IMR-90 (cell line): Measurements from ENCODE around the gene HNRNPA3. TPM values are rescaled to one million over a fixed set of nuclear protein-coding genes. Genes with fewer than 3 reads are reported as not detected.
A peak's percentile ranks its signal among the peaks of the same experiment; 100 is the strongest.

ENCODE experiments used
- ATAC-seq: fragments of 200-7000 bp; cut with Tn5 transposase; 2 replicates; pipeline ENCODE4 v1.9.1; 2020; ENCODE audit warnings: low read depth, mild to moderate bottlenecking, moderate library complexity
- BruUV-seq: library from RNA; stranded (reverse); fragments of 400-500 nt; replicated peaks from 2 replicates; lab custom pipeline; 2021; lab: Mats Ljungman, UMichigan
- CTCF ChIA-PET: fragments of 300-600 bp; formaldehyde crosslinking; extraction: SDS; loops from one replicate; lab custom pipeline; 2021; ENCODE audit warnings: antibody characterized with exemption; lab: Yijun Ruan, JAX
- POLR2A ChIA-PET: fragments of 300-600 bp; sonication (Branson Sonifier 250); formaldehyde crosslinking; loops from one replicate; lab custom pipeline; 2022; ENCODE audit warnings: antibody characterized with exemption; ENCODE audit not compliant: unreplicated experiment; lab: Charles Lee
- DNase-seq: peaks from one replicate; pipeline ENCODE4 v3.0.0; 2013
- H2AFZ ChIP-seq: replicated peaks from 2 replicates; pipeline ENCODE3; 2013; ENCODE audit warnings: low read length, mild to moderate bottlenecking; ENCODE audit not compliant: poor library complexity
- H2AK5ac ChIP-seq: 2 replicates; pipeline ENCODE4 v1.6.1; 2013; ENCODE audit warnings: low read depth, low read length, inconsistent platforms
- H2AK9ac ChIP-seq: replicated peaks from 2 replicates; pipeline ENCODE3; 2013; ENCODE audit warnings: mild to moderate bottlenecking, low read depth, low read length, moderate library complexity; ENCODE audit not compliant: poor library complexity
- H2BK120ac ChIP-seq: 2 replicates; pipeline ENCODE4 v1.6.1; 2013; ENCODE audit warnings: low read depth, low read length, inconsistent platforms
- H2BK15ac ChIP-seq: 3 replicates; pipeline ENCODE4 v1.6.1; 2013; ENCODE audit warnings: low read depth, low read length, inconsistent platforms
- H2BK20ac ChIP-seq: 2 replicates; pipeline ENCODE4 v1.6.1; 2013; ENCODE audit warnings: low read depth, mild to moderate bottlenecking, inconsistent platforms, low read length, moderate library complexity
- H2BK5ac ChIP-seq: 2 replicates; pipeline ENCODE4 v1.6.1; 2013; ENCODE audit warnings: mild to moderate bottlenecking, low read depth, low read length, inconsistent platforms; ENCODE audit not compliant: poor library complexity, severe bottlenecking
- H3K14ac ChIP-seq: replicated peaks from 2 replicates; pipeline ENCODE4 v1.6.1; 2013; ENCODE audit warnings: low read depth, low read length, inconsistent platforms
- H3K18ac ChIP-seq: 2 replicates; pipeline ENCODE4 v1.6.1; 2013; ENCODE audit warnings: low read depth, low read length, control low read depth
- H3K23ac ChIP-seq: 2 replicates; pipeline ENCODE4 v1.6.1; 2013; ENCODE audit warnings: low read depth, low read length, inconsistent platforms
- H3K27ac ChIP-seq: 2 replicates; pipeline ENCODE4 v1.5.1; 2013; ENCODE audit warnings: mild to moderate bottlenecking, control low read depth, low read length; ENCODE audit not compliant: insufficient read depth
- H3K27me3 ChIP-seq: 2 replicates; pipeline ENCODE4 v1.6.1; 2013; ENCODE audit warnings: low read length; ENCODE audit not compliant: control insufficient read depth, insufficient read depth
- H3K36me3 ChIP-seq: 2 replicates; pipeline ENCODE4 v1.6.1; 2013; ENCODE audit warnings: low read length, mixed read lengths; ENCODE audit not compliant: control insufficient read depth, insufficient read depth
- H3K4ac ChIP-seq: 2 replicates; pipeline ENCODE4 v1.6.1; 2013; ENCODE audit warnings: low read depth, low read length, inconsistent platforms
- H3K4me1 ChIP-seq: 2 replicates; pipeline ENCODE4 v1.6.1; 2013; ENCODE audit warnings: low read length, mixed read lengths; ENCODE audit not compliant: control insufficient read depth, insufficient read depth
- H3K4me2 ChIP-seq: 2 replicates; pipeline ENCODE4 v1.6.1; 2013; ENCODE audit warnings: low read depth, mild to moderate bottlenecking, control low read depth, low read length, moderate library complexity
- H3K4me3 ChIP-seq: 2 replicates; pipeline ENCODE4 v1.5.1; 2013; ENCODE audit warnings: low read depth, mild to moderate bottlenecking, control low read depth, low read length, moderate library complexity; ENCODE audit not compliant: insufficient read depth
- H3K56ac ChIP-seq: 2 replicates; pipeline ENCODE4 v1.6.1; 2013; ENCODE audit warnings: low read length, inconsistent platforms; ENCODE audit not compliant: insufficient read depth; ENCODE audit errors: extremely low read depth
- H3K79me1 ChIP-seq, 2 experiments: 2 replicates each; pipeline ENCODE4 v1.6.1; 2013; ENCODE audit warnings: low read length in 2 of 2, inconsistent platforms in 1 of 2, low read depth in 1 of 2
- H3K9ac ChIP-seq: 2 replicates; pipeline ENCODE4 v1.6.1; 2013; ENCODE audit warnings: low read depth, low read length, control low read depth
- H3K9me1 ChIP-seq: 2 replicates; pipeline ENCODE4 v1.6.1; 2013; ENCODE audit warnings: low read length, inconsistent platforms; ENCODE audit not compliant: insufficient read depth
- H3K9me3 ChIP-seq: 2 replicates; pipeline ENCODE4 v1.6.1; 2013; ENCODE audit warnings: low read length; ENCODE audit not compliant: control insufficient read depth, insufficient read depth
- H4K20me1 ChIP-seq: 2 replicates; pipeline ENCODE4 v1.6.1; 2013; ENCODE audit warnings: low read length, inconsistent platforms; ENCODE audit not compliant: insufficient read depth
- H4K5ac ChIP-seq: 2 replicates; pipeline ENCODE4 v1.6.1; 2013; ENCODE audit warnings: mild to moderate bottlenecking, low read depth, low read length, control low read depth
- H4K8ac ChIP-seq, 2 experiments: 2 replicates each; pipeline ENCODE4 v1.6.1; 2013; ENCODE audit warnings: low read depth in 2 of 2, low read length in 2 of 2, control low read depth in 1 of 2, inconsistent platforms in 1 of 2
- H4K91ac ChIP-seq: 2 replicates; pipeline ENCODE4 v1.6.1; 2013; ENCODE audit warnings: low read depth, low read length, inconsistent platforms; ENCODE audit not compliant: insufficient read depth
- CEBPB ChIP-seq: IDR thresholded peaks from 2 replicates; pipeline ENCODE4 v1.6.1; 2012; ENCODE audit warnings: low read depth, low read length, improper control_type of control experiment
- MXI1 ChIP-seq: IDR thresholded peaks from 2 replicates; pipeline ENCODE4 v1.6.1; 2012; ENCODE audit warnings: low read depth, mild to moderate bottlenecking, low read length, moderate library complexity, borderline replicate concordance
- RCOR1 ChIP-seq: IDR thresholded peaks from 2 replicates; pipeline ENCODE4 v1.6.1; 2012; ENCODE audit warnings: mild to moderate bottlenecking, low read length, improper control_type of control experiment; ENCODE audit not compliant: insufficient replicate concordance
- WGBS, 2 experiments: methylation state at CpG; one replicate each; pipeline versions ENCODE4 v1.1.5 to v1.1.7; 2013; ENCODE audit warnings: missing lambda C conversion rate in 2 of 2; ENCODE audit not compliant: insufficient read length in 1 of 2; ENCODE audit errors: extremely low coverage in 2 of 2; 5-methylcytosine and 5-hydroxymethylcytosine counted together
- dilution Hi-C: fragments of 300-500 bp; cut with HindIII; formaldehyde crosslinking; loops from one replicate; pipeline ENCODE4 v1.14.3; 2018; ENCODE audit warnings: low sequenced_read_pairs; ENCODE audit not compliant: unreplicated experiment
- in situ Hi-C: fragments of 300-500 bp; cut with MboI; formaldehyde crosslinking; loops from 3 replicates; pipeline ENCODE4 v1.14.3; 2019; ENCODE audit warnings: low sequenced_read_pairs, inconsistent platforms, mixed read lengths
- intact Hi-C: fragments of 100-400 bp; cut with micrococcal nuclease; formaldehyde crosslinking; loops from 2 replicates; pipeline ENCODE4 v1.10.0; 2022
- polyA plus RNA-seq, 3 experiments: library from polyadenylated mRNA; depleted of rRNA; stranded (reverse); fragments of >200 nt; gene quantifications; 2 replicates each; pipeline ENCODE4 v1.2.3, GENCODE V29; 2012; ENCODE audit warnings: low replicate concordance in 1 of 3
- total RNA-seq: library from RNA; depleted of rRNA; stranded (reverse); fragments of >200 nt; gene quantifications from 2 replicates; pipeline ENCODE4 v1.2.3, GENCODE V29; 2012

The HNRNPA3 gene
- total and polyA plus RNA-seq, 2 of the 4 experiments (the other 2 are of a cell fraction) = 18.6 to 111 TPM

GRCh38 chr2:177252808-177253531 is 40.4 kb downstream of the HNRNPA3 start:
- Histone ChIP-seq H3K4me2 (no peak overlapping the region), H3K4ac (no peak overlapping the region), H3K4me3 (no peak overlapping the region), H3K36me3 (peaks cover 36% of the 10 kb centered on the region), H3K18ac (no peak overlapping the region), H2AFZ (no peak overlapping the region), H3K9me1 (peaks cover 40% of the 10 kb centered on the region), H2BK20ac (no peak overlapping the region), H3K14ac (no peak overlapping the region), H2BK5ac (no peak overlapping the region), H2BK15ac (no peak overlapping the region), H3K9ac (no peak overlapping the region), H3K4me1 (peaks cover 26% of the 10 kb centered on the region), H2BK120ac (no peak overlapping the region), H4K91ac (no peak overlapping the region), H3K79me1 (peaks cover 0 to 62% of the 10 kb centered on the region in 2 experiments; a peak in 2 of 4 replicates), H3K9me3 (no peaks in the 10 kb centered on the region; the same call in 1 of the 2 replicates), H2AK5ac (no peak overlapping the region), H3K27me3 (no peaks in the 10 kb centered on the region), H4K5ac (no peak overlapping the region), H3K23ac (no peak overlapping the region), H4K20me1 (peaks cover 99% of the 10 kb centered on the region), H3K56ac (no peak overlapping the region), H3K27ac (no peak overlapping the region), H2AK9ac (no peak overlapping the region), H4K8ac (no peak overlapping the region)
- ChIA-PET CTCF (interaction anchor here (1.5 kb wide), 1 partner anchor 88 kb away, joined by 4 read pairs; no protein-coding TSS in a partner anchor), POLR2A (no interaction called here)
- intact Hi-C loops = no loop called here
- DNase-seq = no peak
- in situ Hi-C loops = no loop called here
- no TSS peak for BruUV-seq
- ATAC-seq = no peak
- 83% methylated on average over 2 of the region's 5 CpGs; no CpG with 5 or more reads in 1 of the 2 experiments for WGBS, 2 experiments
- dilution Hi-C loops = no loop called here
- TF ChIP-seq RCOR1 = no peak
- TF ChIP-seq CEBPB = peak; percentile 84
- TF ChIP-seq MXI1 = no peak
